ENCODE results near the gene HLF.

- TF ChIP-seq CTCF (IDR thresholded peaks at IDR 0.05; ENCODE audit: extremely low read depth in 1 of 2, insufficient read depth in 1 of 2, low read depth in 1 of 2, low read length in 2 of 2) (no peak), EZH2 (IDR thresholded peaks at IDR 0.05; ENCODE audit: borderline replicate concordance, low read depth, low read length, severe bottlenecking) (no peak)
These were observed 39.6 kb downstream of the HLF start for GRCh38 chr17:55304171-55304859.

Measured in endothelial cell of umbilical vein (primary cell).